K562 (cell line): Measurements from ENCODE around the gene AP2M1. TPM values are rescaled to one million over a fixed set of nuclear protein-coding genes. Genes with fewer than 3 reads are reported as not detected.
A peak's percentile ranks its signal among the peaks of the same experiment; 100 is the strongest.

Experiments used
- C11orf30 ChIP-seq: fragments of 450-650 bp; IDR thresholded peaks from 2 replicates; pipeline ENCODE4 v1.6.1; 2016; ENCODE audit warnings: low read depth, mild to moderate bottlenecking
- DACH1 ChIP-seq: fragments of 450-650 bp; IDR thresholded peaks from 2 replicates; pipeline ENCODE4 v1.6.1; 2018; ENCODE audit not compliant: partially characterized antibody
- DDX20 ChIP-seq: fragments of 450-650 bp; IDR thresholded peaks from 2 replicates; pipeline ENCODE4 v1.6.1; 2016; ENCODE audit warnings: missing genetic modification characterization, low read depth, mild to moderate bottlenecking, missing compliant biosample characterization, moderate library complexity
- EP300 ChIP-seq: IDR thresholded peaks from 2 replicates; pipeline ENCODE4 v1.6.1; 2012; ENCODE audit warnings: low read length, improper control_type of control experiment
- FOXM1 ChIP-seq, 2 experiments: fragments of 450-650 bp in 1 of 2; sonication (generic) in 1 of 2; formaldehyde crosslinking in 1 of 2; IDR thresholded peaks; 2 replicates each; pipeline versions ENCODE4 v1.6.1 to v1.9.0; 2017 to 2022; ENCODE audit warnings: low read depth in 2 of 2, mild to moderate bottlenecking in 2 of 2, missing genetic modification reagents in 1 of 2, moderate library complexity in 1 of 2
- GTF2F1 ChIP-seq: IDR thresholded peaks from 2 replicates; pipeline ENCODE4 v1.6.1; 2011; ENCODE audit warnings: low read depth, low read length, improper control_type of control experiment
- JUND ChIP-seq, 2 experiments: IDR thresholded peaks; 2 replicates in 1 of 2; 3 replicates in 1 of 2; pipeline ENCODE4 v1.6.1; 2011; ENCODE audit warnings: borderline replicate concordance in 2 of 2, low read depth in 2 of 2, low read length in 2 of 2, improper control_type of control experiment in 1 of 2, missing biosample characterization in 1 of 2, missing genetic modification characterization in 1 of 2, missing genetic modification reagents in 1 of 2
- KDM4B ChIP-seq, 2 experiments: fragments of 450-650 bp in 1 of 2; sonication (generic) in 1 of 2; IDR thresholded peaks; 2 replicates each; pipeline ENCODE4 v1.6.1; 2016 to 2017; ENCODE audit warnings: borderline replicate concordance in 2 of 2, antibody characterized with exemption in 1 of 2, low read depth in 1 of 2, mild to moderate bottlenecking in 1 of 2
- NCOA6 ChIP-seq: fragments of 450-650 bp; IDR thresholded peaks from 2 replicates; pipeline ENCODE4 v1.6.1; 2017; ENCODE audit warnings: mild to moderate bottlenecking
- POU5F1 ChIP-seq: fragments of 150-350 bp; IDR thresholded peaks from 2 replicates; pipeline ENCODE4 v1.6.1; 2014; ENCODE audit warnings: borderline replicate concordance, low read length, low read depth, mild to moderate bottlenecking; ENCODE audit not compliant: partially characterized antibody
- RHOXF2B ChIP-seq: fragments of 250-450 bp; sonication (Bioruptor Pico); conservative IDR thresholded peaks from 2 replicates; pipeline ENCODE4 v1.5.1; 2021
- RNF2 ChIP-seq: sonication (generic); IDR thresholded peaks from 2 replicates; pipeline ENCODE4 v1.6.1; 2016
- SAFB ChIP-seq: fragments of 200-400 bp; formaldehyde crosslinking; IDR thresholded peaks from 2 replicates; pipeline ENCODE4 v1.6.1; 2017; ENCODE audit warnings: low read depth, low read length, borderline replicate concordance
- SETDB1 ChIP-seq: IDR thresholded peaks from one replicate; pipeline ENCODE4 v1.6.1; 2012; ENCODE audit warnings: low read length, control low read depth, inconsistent platforms
- SMAD4 ChIP-seq: fragments of 250-450 bp; sonication (Bioruptor Pico); conservative IDR thresholded peaks from 2 replicates; pipeline ENCODE4 v1.8.0; 2021; ENCODE audit warnings: inconsistent platforms, mild to moderate bottlenecking, moderate library complexity
- TAF15 ChIP-seq: fragments of 200-400 bp; formaldehyde crosslinking; IDR thresholded peaks from 2 replicates; pipeline ENCODE4 v1.6.1; 2017; ENCODE audit warnings: mild to moderate bottlenecking, low read depth, low read length, moderate library complexity
- TCFL5 ChIP-seq: fragments of 250-450 bp; sonication (Bioruptor Pico); conservative IDR thresholded peaks from 2 replicates; pipeline ENCODE4 v1.6.1; 2021; ENCODE audit warnings: mild to moderate bottlenecking, moderate library complexity, matching md5 sums
- TSC22D4 ChIP-seq: fragments of 450-650 bp; IDR thresholded peaks from 2 replicates; pipeline ENCODE4 v1.6.1; 2016; ENCODE audit warnings: missing genetic modification characterization, missing biosample characterization, control low read depth
- U2AF2 ChIP-seq: fragments of 200-400 bp; formaldehyde crosslinking; optimal IDR thresholded peaks from 2 replicates; pipeline ENCODE3; 2017; ENCODE audit warnings: low read depth, mild to moderate bottlenecking, low read length
- ZNF324 ChIP-seq: fragments of 250-450 bp; sonication (Bioruptor Pico); IDR thresholded peaks from 2 replicates; pipeline ENCODE4 v1.4.0; 2020; ENCODE audit warnings: mild to moderate bottlenecking
- ZNF384 ChIP-seq: IDR thresholded peaks from 2 replicates; pipeline ENCODE4 v1.6.1; 2012; ENCODE audit warnings: low read depth, low read length, improper control_type of control experiment
- ZNF785 ChIP-seq: fragments of 250-450 bp; sonication (Bioruptor Pico); IDR thresholded peaks from 2 replicates; pipeline ENCODE4 v1.4.0; 2020; ENCODE audit warnings: mild to moderate bottlenecking
- polyA plus RNA-seq, 8 experiments: library from polyadenylated mRNA; depleted of rRNA in 4 of 8; stranded (reverse) in 5 of 8; unstranded in 3 of 8; fragments of >200 nt; fragmentation: Nextera tagmentation in 2 of 8; fragmentation: Illumina TruSeq in 1 of 8; extraction: Ambion mirVana in 2 of 8; extraction: Trizol in 1 of 8; gene quantifications; 2 replicates each; pipeline versions ENCODE4 v1.2.1 to v1.2.3, GENCODE V29; 2011 to 2014; ENCODE audit warnings: inconsistent platforms in 1 of 8, missing spikeins in 1 of 8
- total RNA-seq, 7 experiments: library from RNA; depleted of rRNA in 6 of 7; stranded (reverse); fragments of >200 nt in 6 of 7; fragmentation: Illumina TruSeq in 2 of 7; extraction: Trizol in 2 of 7; gene quantifications; 2 replicates each; pipeline versions ENCODE4 v1.2.1 to v1.2.3, GENCODE V29; 2011 to 2021; ENCODE audit warnings: low replicate concordance in 1 of 7
- TF ChIP-seq, protein P1 (sequence below): fragments of 450-650 bp; formaldehyde crosslinking; conservative IDR thresholded peaks from 2 replicates; pipeline ENCODE4 v1.4.0; 2022; ENCODE audit warnings: mild to moderate bottlenecking, missing genetic modification characterization
- TF ChIP-seq, protein P2 (sequence below), 2 experiments: fragments of 450-650 bp in 1 of 2; IDR thresholded peaks; 2 replicates each; pipeline ENCODE4 v1.6.1; 2011 to 2017; ENCODE audit warnings: low read depth in 2 of 2, antibody characterized with exemption in 1 of 2, borderline replicate concordance in 1 of 2, low read length in 1 of 2, mild to moderate bottlenecking in 1 of 2, mixed read lengths in 1 of 2; ENCODE audit not compliant: control insufficient read depth in 1 of 2

AP2M1 gene
- total and polyA plus RNA-seq, 9 of the 15 experiments (the other 6 are each of a cell fraction or from before 2014, with no cell fraction given), result 118 to 505 (median 296) TPM

DNA sequence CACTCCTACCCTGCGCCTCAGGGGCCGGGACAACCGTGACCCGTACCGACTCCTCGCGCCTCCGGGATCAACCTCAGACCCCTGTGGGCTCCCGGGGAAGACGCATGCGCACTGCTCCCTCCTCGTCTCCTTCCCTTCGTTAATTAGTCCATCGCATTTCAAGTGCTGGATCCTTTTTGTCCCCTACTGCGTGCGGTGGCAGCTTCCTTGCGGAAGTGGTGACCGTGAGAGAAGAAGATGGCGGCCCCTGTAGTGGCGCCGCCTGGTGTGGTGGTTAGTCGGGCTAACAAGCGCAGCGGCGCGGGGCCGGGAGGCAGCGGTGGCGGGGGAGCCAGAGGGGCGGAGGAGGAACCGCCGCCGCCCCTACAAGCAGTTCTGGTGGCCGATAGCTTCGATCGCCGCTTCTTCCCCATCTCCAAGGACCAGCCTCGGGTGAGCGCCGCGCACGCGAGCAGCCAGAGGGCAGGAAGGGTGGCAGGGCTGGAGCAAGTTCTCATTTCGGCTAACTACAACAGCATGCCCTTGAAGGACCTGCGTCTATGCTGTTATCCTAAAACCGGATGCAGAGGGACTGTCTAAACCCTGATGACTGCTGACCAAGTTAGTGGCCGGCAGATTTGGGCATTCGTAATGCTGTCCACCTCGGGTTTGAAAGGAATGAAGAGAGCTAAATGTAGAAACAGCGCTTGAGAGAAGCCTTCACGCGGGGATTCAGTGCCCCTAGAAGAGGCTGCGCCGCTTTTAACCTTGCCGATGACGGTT lies 39.3 kb upstream of the AP2M1 start, which contains the start of gene EIF2B5 (continued):
- TF ChIP-seq, protein P1, sequence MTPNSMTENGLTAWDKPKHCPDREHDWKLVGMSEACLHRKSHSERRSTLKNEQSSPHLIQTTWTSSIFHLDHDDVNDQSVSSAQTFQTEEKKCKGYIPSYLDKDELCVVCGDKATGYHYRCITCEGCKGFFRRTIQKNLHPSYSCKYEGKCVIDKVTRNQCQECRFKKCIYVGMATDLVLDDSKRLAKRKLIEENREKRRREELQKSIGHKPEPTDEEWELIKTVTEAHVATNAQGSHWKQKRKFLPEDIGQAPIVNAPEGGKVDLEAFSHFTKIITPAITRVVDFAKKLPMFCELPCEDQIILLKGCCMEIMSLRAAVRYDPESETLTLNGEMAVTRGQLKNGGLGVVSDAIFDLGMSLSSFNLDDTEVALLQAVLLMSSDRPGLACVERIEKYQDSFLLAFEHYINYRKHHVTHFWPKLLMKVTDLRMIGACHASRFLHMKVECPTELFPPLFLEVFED (CRISPR knock-in tag), result no peak; the same call in 1 of the 2 replicates
- no peak for TF ChIP-seq FOXM1 (IDR thresholded peaks at IDR 0.05; ENCODE audit: low read depth)
- peak; percentile 49; the same call in 1 of the 2 replicates for TF ChIP-seq FOXM1 (CRISPR knock-in tag; IDR thresholded peaks at IDR 0.05; ENCODE audit: low read depth)
- TF ChIP-seq, protein P2, sequence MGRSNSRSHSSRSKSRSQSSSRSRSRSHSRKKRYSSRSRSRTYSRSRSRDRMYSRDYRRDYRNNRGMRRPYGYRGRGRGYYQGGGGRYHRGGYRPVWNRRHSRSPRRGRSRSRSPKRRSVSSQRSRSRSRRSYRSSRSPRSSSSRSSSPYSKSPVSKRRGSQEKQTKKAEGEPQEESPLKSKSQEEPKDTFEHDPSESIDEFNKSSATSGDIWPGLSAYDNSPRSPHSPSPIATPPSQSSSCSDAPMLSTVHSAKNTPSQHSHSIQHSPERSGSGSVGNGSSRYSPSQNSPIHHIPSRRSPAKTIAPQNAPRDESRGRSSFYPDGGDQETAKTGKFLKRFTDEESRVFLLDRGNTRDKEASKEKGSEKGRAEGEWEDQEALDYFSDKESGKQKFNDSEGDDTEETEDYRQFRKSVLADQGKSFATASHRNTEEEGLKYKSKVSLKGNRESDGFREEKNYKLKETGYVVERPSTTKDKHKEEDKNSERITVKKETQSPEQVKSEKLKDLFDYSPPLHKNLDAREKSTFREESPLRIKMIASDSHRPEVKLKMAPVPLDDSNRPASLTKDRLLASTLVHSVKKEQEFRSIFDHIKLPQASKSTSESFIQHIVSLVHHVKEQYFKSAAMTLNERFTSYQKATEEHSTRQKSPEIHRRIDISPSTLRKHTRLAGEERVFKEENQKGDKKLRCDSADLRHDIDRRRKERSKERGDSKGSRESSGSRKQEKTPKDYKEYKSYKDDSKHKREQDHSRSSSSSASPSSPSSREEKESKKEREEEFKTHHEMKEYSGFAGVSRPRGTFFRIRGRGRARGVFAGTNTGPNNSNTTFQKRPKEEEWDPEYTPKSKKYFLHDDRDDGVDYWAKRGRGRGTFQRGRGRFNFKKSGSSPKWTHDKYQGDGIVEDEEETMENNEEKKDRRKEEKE (IDR thresholded peaks at IDR 0.05; ENCODE audit: borderline replicate concordance in 1 of 2, control insufficient read depth in 1 of 2, low read depth in 2 of 2, low read length in 1 of 2), result 0 out of 4 replicates have a peak, but pooled peaks of 1 of the 2 experiments have one; percentile 61
- TF ChIP-seq U2AF2, result no peak
- no peak for TF ChIP-seq DACH1
- no peak for TF ChIP-seq SETDB1
- peak; percentile 85 for TF ChIP-seq C11orf30
- no peak for TF ChIP-seq SAFB
- no peak for TF ChIP-seq TSC22D4 (tag)
- peak; percentile 100 for TF ChIP-seq POU5F1
- no peak for TF ChIP-seq TCFL5 (CRISPR knock-in tag)
- no peak for TF ChIP-seq ZNF324
- no peak for TF ChIP-seq RHOXF2B
- peak; percentile 35 for TF ChIP-seq SMAD4
- TF ChIP-seq ZNF785 (CRISPR knock-in tag), result no peak
- TF ChIP-seq TAF15, result no peak
- peak; percentile 84 for TF ChIP-seq JUND (IDR thresholded peaks at IDR 0.05; ENCODE audit: borderline replicate concordance, low read depth, low read length)
- peak; percentile 43; the same call in 1 of the 3 replicates for TF ChIP-seq JUND (tag; IDR thresholded peaks at IDR 0.05; ENCODE audit: borderline replicate concordance, low read depth, low read length)
- TF ChIP-seq RNF2, result peak; percentile 70; the same call in 1 of the 2 replicates
- peak in 1 of 2 experiments; percentile 74; a peak in 1 of 4 replicates for TF ChIP-seq KDM4B (IDR thresholded peaks at IDR 0.05; ENCODE audit: borderline replicate concordance in 2 of 2, low read depth in 1 of 2)
- TF ChIP-seq EP300, result peak; percentile 51
- TF ChIP-seq NCOA6, result no peak
- no peak for TF ChIP-seq GTF2F1
- no peak for TF ChIP-seq ZNF384
- TF ChIP-seq DDX20 (tag), result no peak
